ENCODE results near the gene ZFP37. TPM values are rescaled to one million over a fixed set of nuclear protein-coding genes. Genes with fewer than 3 reads are reported as not detected.

The ZFP37 gene
- total RNA-seq, 1 donor from 2014 or later: 2.4 TPM

DNA sequence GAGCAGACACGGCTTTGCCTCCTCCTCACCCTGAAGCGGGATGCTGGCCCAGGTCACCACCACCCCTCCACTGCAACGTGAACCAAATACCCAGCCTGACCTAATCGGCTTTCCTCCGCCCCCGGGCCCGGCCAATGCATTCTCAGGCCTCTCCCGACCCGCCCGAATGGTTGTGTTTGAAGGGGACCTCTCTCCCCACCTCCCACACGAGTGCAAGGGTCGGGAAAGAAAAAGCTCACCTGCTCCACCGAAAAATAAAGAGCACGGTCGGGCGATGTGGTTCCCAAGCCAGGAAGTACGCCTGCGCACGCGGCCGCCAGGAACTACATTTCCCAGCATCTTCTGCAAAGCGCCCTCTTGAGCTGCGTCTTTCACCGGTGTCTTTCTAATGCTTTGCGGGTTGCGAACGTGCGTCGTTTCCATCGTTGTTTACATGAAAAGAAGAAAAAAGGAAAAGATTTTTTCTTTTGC, 44.6 kb downstream of the ZFP37 start, which contains the start of gene ZNF883:
Gene ZNF883, minus strand, starts transcription at position 282 of the 471 bp plus-strand sequence.
- intact Hi-C loops (cut with DNase I): no loop called here
- DNase-seq (peak; percentile 74), ATAC-seq (peak; percentile 63)
- Histone ChIP-seq H3K4me1 (no peaks in the 10 kb centered on the region), H3K36me3 (no peaks in the 10 kb centered on the region), H3K9me3 (no peaks in the 10 kb centered on the region), H3K27ac (no peak within 1 kb of the TSS), H3K4me3 (peak within 1 kb of the TSS; percentile 33), H3K27me3 (no peaks in the 10 kb centered on the region)
- TF ChIP-seq, protein P1, sequence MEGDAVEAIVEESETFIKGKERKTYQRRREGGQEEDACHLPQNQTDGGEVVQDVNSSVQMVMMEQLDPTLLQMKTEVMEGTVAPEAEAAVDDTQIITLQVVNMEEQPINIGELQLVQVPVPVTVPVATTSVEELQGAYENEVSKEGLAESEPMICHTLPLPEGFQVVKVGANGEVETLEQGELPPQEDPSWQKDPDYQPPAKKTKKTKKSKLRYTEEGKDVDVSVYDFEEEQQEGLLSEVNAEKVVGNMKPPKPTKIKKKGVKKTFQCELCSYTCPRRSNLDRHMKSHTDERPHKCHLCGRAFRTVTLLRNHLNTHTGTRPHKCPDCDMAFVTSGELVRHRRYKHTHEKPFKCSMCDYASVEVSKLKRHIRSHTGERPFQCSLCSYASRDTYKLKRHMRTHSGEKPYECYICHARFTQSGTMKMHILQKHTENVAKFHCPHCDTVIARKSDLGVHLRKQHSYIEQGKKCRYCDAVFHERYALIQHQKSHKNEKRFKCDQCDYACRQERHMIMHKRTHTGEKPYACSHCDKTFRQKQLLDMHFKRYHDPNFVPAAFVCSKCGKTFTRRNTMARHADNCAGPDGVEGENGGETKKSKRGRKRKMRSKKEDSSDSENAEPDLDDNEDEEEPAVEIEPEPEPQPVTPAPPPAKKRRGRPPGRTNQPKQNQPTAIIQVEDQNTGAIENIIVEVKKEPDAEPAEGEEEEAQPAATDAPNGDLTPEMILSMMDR (IDR thresholded peaks at IDR 0.05): no peak

- ATAC-seq (no peak), DNase-seq (no peak)
- intact Hi-C loops (cut with DNase I): no loop called here
- H3K27ac ChIP-seq: no peak overlapping the region
- no peaks in the 10 kb centered on the region for H3K36me3 ChIP-seq
- H3K4me1 ChIP-seq: no peaks in the 10 kb centered on the region
- peaks cover 12% of the 10 kb centered on the region for H3K9me3 ChIP-seq
- TF ChIP-seq, protein P1 (IDR thresholded peaks at IDR 0.05): no peak
- no peak overlapping the region for H3K4me3 ChIP-seq
- H3K27me3 ChIP-seq: no peaks in the 10 kb centered on the region
Measured at GRCh38 chr9:113005777-113006176, 50.7 kb downstream of the ZFP37 start.

- Histone ChIP-seq H3K27me3 (no peaks in the 10 kb centered on the region), H3K36me3 (no peaks in the 10 kb centered on the region), H3K9me3 (peaks cover 70% of the 10 kb centered on the region), H3K27ac (no peak overlapping the region), H3K4me3 (no peak overlapping the region), H3K4me1 (no peaks in the 10 kb centered on the region)
- intact Hi-C loops (cut with DNase I): no loop called here
- DNase-seq (no peak), ATAC-seq (no peak)
- TF ChIP-seq, protein P1 (IDR thresholded peaks at IDR 0.05): no peak
Measured at GRCh38 chr9:112997236-112997941, 59.1 kb downstream of the ZFP37 start.

Other genes starting within 250 kb of the ZFP37 start
- 17.0 TPM for gene SLC46A2, start 165.8 kb downstream of the ZFP37 start, total RNA-seq
- 0.78 TPM for gene ZNF883, start 44.5 kb downstream of the ZFP37 start, total RNA-seq
- 46.9 TPM for gene SLC31A2, start 94.3 kb upstream of the ZFP37 start, total RNA-seq
- gene FKBP15, start 164.6 kb upstream of the ZFP37 start, total RNA-seq: 60.6 TPM
- 43.4 TPM for gene SLC31A1, start 164.8 kb upstream of the ZFP37 start, total RNA-seq
- gene CDC26, start 218.8 kb upstream of the ZFP37 start, total RNA-seq: 29.5 TPM
- 13.2 TPM for gene PRPF4, start 218.9 kb upstream of the ZFP37 start, total RNA-seq
- gene RNF183, start 246.7 kb upstream of the ZFP37 start, total RNA-seq: not detected

Data from upper lobe of right lung (tissue), 1 donor.